GM23338 (cell line): Measurements from ENCODE around the gene OR8D4. TPM values are rescaled to one million over a fixed set of nuclear protein-coding genes. Genes with fewer than 3 reads are reported as not detected.
A peak's percentile ranks its signal among the peaks of the same experiment; 100 is the strongest.

Experiments used
- ATAC-seq: fragments of 200-7000 bp; cut with Tn5 transposase; 3 replicates; pipeline ENCODE4 v1.9.1; 2020
- DNase-seq: peaks from one replicate; pipeline ENCODE4 v3.0.0-alpha.2; 2015; ENCODE audit warnings: low spot score
- H2AFZ ChIP-seq: fragments of 200-600 bp; sonication (generic); 2 replicates; pipeline ENCODE4 v1.8.0; 2016; ENCODE audit warnings: antibody characterized with exemption, mild to moderate bottlenecking, moderate library complexity
- H3F3A ChIP-seq: fragments of 200-600 bp; sonication (generic); replicated peaks from 2 replicates; pipeline ENCODE4 v1.8.0; 2017; ENCODE audit warnings: antibody characterized with exemption, mixed run types, low read depth
- H3K27ac ChIP-seq: fragments of 200-600 bp; sonication (generic); 2 replicates; pipeline ENCODE4 v1.6.1; 2016; ENCODE audit warnings: low read depth
- H3K27me3 ChIP-seq: fragments of 200-600 bp; sonication (generic); 2 replicates; pipeline ENCODE4 v1.8.0; 2016; ENCODE audit warnings: mild to moderate bottlenecking, mixed run types, moderate library complexity; ENCODE audit not compliant: insufficient read depth
- H3K36me3 ChIP-seq: fragments of 200-600 bp; sonication (generic); 2 replicates; pipeline ENCODE4 v1.8.0; 2016; ENCODE audit warnings: mild to moderate bottlenecking; ENCODE audit not compliant: insufficient read depth
- H3K4me1 ChIP-seq: fragments of 200-600 bp; sonication (generic); 2 replicates; pipeline ENCODE4 v1.8.0; 2016; ENCODE audit warnings: mild to moderate bottlenecking, moderate library complexity; ENCODE audit not compliant: insufficient read depth
- H3K4me2 ChIP-seq: fragments of 200-600 bp; sonication (generic); 2 replicates; pipeline ENCODE4 v1.7.1; 2017; ENCODE audit warnings: mixed run types
- H3K4me3 ChIP-seq: fragments of 200-600 bp; sonication (generic); 2 replicates; pipeline ENCODE4 v1.6.1; 2016; ENCODE audit warnings: mixed run types
- H3K79me2 ChIP-seq: fragments of 200-600 bp; sonication (generic); replicated peaks from 2 replicates; pipeline ENCODE4 v1.8.0; 2017; ENCODE audit warnings: mild to moderate bottlenecking; ENCODE audit not compliant: insufficient read depth
- H3K9me2 ChIP-seq: fragments of 200-600 bp; sonication (generic); 2 replicates; pipeline ENCODE4 v1.8.0; 2017; ENCODE audit not compliant: insufficient read depth
- H4K20me1 ChIP-seq: fragments of 200-600 bp; sonication (generic); replicated peaks from 2 replicates; pipeline ENCODE4 v1.8.0; 2017; ENCODE audit warnings: mild to moderate bottlenecking; ENCODE audit not compliant: insufficient read depth
- H3K27ac Mint-ChIP-seq: 2 replicates; pipeline ENCODE4 v1.8.0; 2020; ENCODE audit warnings: inconsistent platforms, mild to moderate bottlenecking, moderate library complexity, mixed read lengths
- H3K27me3 Mint-ChIP-seq: 3 replicates; pipeline ENCODE4 v1.8.0; 2022; ENCODE audit warnings: low read depth, mild to moderate bottlenecking, moderate library complexity, mixed read lengths, inconsistent platforms; ENCODE audit not compliant: insufficient read depth, poor library complexity
- H3K36me3 Mint-ChIP-seq: 3 replicates; pipeline ENCODE4 v1.8.0; 2021; ENCODE audit warnings: low read depth, mild to moderate bottlenecking, inconsistent platforms, moderate library complexity, mixed read lengths
- H3K4me1 Mint-ChIP-seq: 3 replicates; pipeline ENCODE4 v1.8.0; 2020; ENCODE audit warnings: mild to moderate bottlenecking, inconsistent platforms, mixed read lengths
- H3K4me3 Mint-ChIP-seq: 3 replicates; pipeline ENCODE4 v1.8.0; 2021; ENCODE audit warnings: moderate library complexity, mild to moderate bottlenecking, inconsistent platforms, mixed read lengths
- H3K9me3 Mint-ChIP-seq: 3 replicates; pipeline ENCODE4 v1.8.0; 2020; ENCODE audit warnings: moderate library complexity, mild to moderate bottlenecking, inconsistent platforms, mixed read lengths
- CREB1 ChIP-seq: fragments of 250-450 bp; sonication (Bioruptor Pico); IDR thresholded peaks from 2 replicates; pipeline ENCODE4 v1.5.0; 2020; ENCODE audit warnings: low read depth, mild to moderate bottlenecking, moderate library complexity
- CTCF ChIP-seq, 2 experiments: fragments of 200-600 bp in 1 of 2; sonication (generic) in 1 of 2; conservative IDR thresholded peaks; 2 replicates each; pipeline versions ENCODE4 v1.5.1 to v1.6.1; 2016 to 2017; ENCODE audit warnings: antibody characterized with exemption in 2 of 2, low read depth in 2 of 2, mild to moderate bottlenecking in 2 of 2, moderate library complexity in 1 of 2
- ETS1 ChIP-seq: IDR thresholded peaks from 2 replicates; pipeline ENCODE4 v1.6.1; 2016; ENCODE audit warnings: antibody characterized with exemption
- EZH2 ChIP-seq: fragments of 200-600 bp; sonication (generic); IDR thresholded peaks from one replicate; pipeline ENCODE4 v1.8.0; 2017; ENCODE audit warnings: antibody characterized with exemption, mild to moderate bottlenecking, low read depth; ENCODE audit not compliant: unreplicated experiment
- NANOG ChIP-seq: IDR thresholded peaks from 2 replicates; pipeline ENCODE4 v1.6.1; 2016; ENCODE audit warnings: antibody characterized with exemption, borderline replicate concordance
- POLR2AphosphoS5 ChIP-seq: IDR thresholded peaks from 2 replicates; pipeline ENCODE4 v1.6.1; 2016; ENCODE audit warnings: antibody characterized with exemption, low read depth
- REST ChIP-seq: IDR thresholded peaks from one replicate; pipeline ENCODE4 v1.6.1; 2018; ENCODE audit warnings: antibody characterized with exemption; ENCODE audit not compliant: unreplicated experiment
- STAT1 ChIP-seq: IDR thresholded peaks from one replicate; pipeline ENCODE4 v1.6.1; 2016; ENCODE audit warnings: antibody characterized with exemption; ENCODE audit not compliant: unreplicated experiment
- ZNF114 ChIP-seq: fragments of 250-450 bp; sonication (Bioruptor Pico); IDR thresholded peaks from 2 replicates; pipeline ENCODE4 v1.5.0; 2020; ENCODE audit warnings: mild to moderate bottlenecking, moderate library complexity
- ZNF331 ChIP-seq: fragments of 250-450 bp; sonication (Bioruptor Pico); IDR thresholded peaks from 2 replicates; pipeline ENCODE4 v1.5.0; 2020; ENCODE audit warnings: low read depth, mild to moderate bottlenecking, moderate library complexity
- ZNF462 ChIP-seq: fragments of 250-450 bp; sonication (Bioruptor Pico); IDR thresholded peaks from 2 replicates; pipeline ENCODE4 v1.5.0; 2020; ENCODE audit warnings: mild to moderate bottlenecking, moderate library complexity
- polyA plus RNA-seq: library from polyadenylated mRNA; unstranded; fragments of >200 nt; fragmentation: Nextera tagmentation; extraction: Ambion mirVana; gene quantifications from 2 replicates; pipeline ENCODE4 v1.2.1, GENCODE V29; 2016
- total RNA-seq: library from RNA; depleted of rRNA; stranded (reverse); fragments of >200 nt; shearing (Covaris generic); gene quantifications from 2 replicates; pipeline ENCODE4 v1.2.3, GENCODE V29; 2014

OR8D4 gene
- total and polyA plus RNA-seq, 2 experiments from 2014 or later, result 0.14 TPM; not detected in 1

- H3K27ac Mint-ChIP-seq, result no peak overlapping the region
- H3K27ac ChIP-seq, result no peak overlapping the region
- no peak for TF ChIP-seq ETS1
- TF ChIP-seq CREB1, result no peak
- TF ChIP-seq STAT1, result no peak
- TF ChIP-seq ZNF331, result no peak
- no peak for TF ChIP-seq POLR2AphosphoS5
- no peak for TF ChIP-seq CTCF (conservative IDR thresholded peaks at IDR 0.05; ENCODE audit: low read depth in 2 of 2)
- TF ChIP-seq ZNF114 (CRISPR knock-in tag), result no peak
- TF ChIP-seq NANOG, result no peak
- TF ChIP-seq REST, result no peak
These were observed 3.9 kb downstream of the OR8D4 start for GRCh38 chr11:123905826-123906225.

GRCh38 chr11:123920943-123921342 lies 19.0 kb downstream of the OR8D4 start:
- Mint-ChIP-seq H3K36me3 (no peaks in the 10 kb centered on the region), H3K27ac (no peak overlapping the region), H3K4me1 (no peaks in the 10 kb centered on the region), H3K9me3 (no peaks in the 10 kb centered on the region), H3K4me3 (no peak overlapping the region), H3K27me3 (no peaks in the 10 kb centered on the region)
- no peaks in the 10 kb centered on the region for H3K36me3 ChIP-seq
- ATAC-seq, result no peak
- H4K20me1 ChIP-seq, result no peaks in the 10 kb centered on the region
- no peaks in the 10 kb centered on the region for H3K4me1 ChIP-seq
- no peak overlapping the region for H3K27ac ChIP-seq
- no peaks in the 10 kb centered on the region for H3K9me2 ChIP-seq
- no peaks in the 10 kb centered on the region for H3K79me2 ChIP-seq
- H3K4me3 ChIP-seq, result no peak overlapping the region
- H3K4me2 ChIP-seq, result no peak overlapping the region
- no peak overlapping the region for H2AFZ ChIP-seq
- no peak for DNase-seq
- H3F3A ChIP-seq, result no peaks in the 10 kb centered on the region
- H3K27me3 ChIP-seq, result no peaks in the 10 kb centered on the region
- no peak for TF ChIP-seq ZNF462 (CRISPR knock-in tag)
- TF ChIP-seq EZH2, result no peak

More at GRCh38 chr11:123905826-123906225, 3.9 kb downstream of the OR8D4 start:
- H3K4me3 ChIP-seq, result no peak overlapping the region
- H3K4me2 ChIP-seq, result no peak overlapping the region
- peak overlapping the region; percentile 81 for H2AFZ ChIP-seq
- H3K9me2 ChIP-seq, result peaks cover 5% of the 10 kb centered on the region; the same call in 1 of the 2 replicates
- H3K4me1 ChIP-seq, result peaks cover 10% of the 10 kb centered on the region
- no peaks in the 10 kb centered on the region for H3K36me3 ChIP-seq
- H3K27me3 ChIP-seq, result no peaks in the 10 kb centered on the region
- no peaks in the 10 kb centered on the region for H3F3A ChIP-seq
- Mint-ChIP-seq H3K4me3 (no peak overlapping the region), H3K4me1 (peaks cover 21% of the 10 kb centered on the region), H3K36me3 (no peaks in the 10 kb centered on the region), H3K9me3 (no peaks in the 10 kb centered on the region), H3K27me3 (peaks cover 2% of the 10 kb centered on the region)
- no peaks in the 10 kb centered on the region for H3K79me2 ChIP-seq
- ATAC-seq (no peak), DNase-seq (no peak)
- H4K20me1 ChIP-seq, result no peaks in the 10 kb centered on the region
